GM10847 (cell line): ENCODE data around the gene MAP2K2.

ENCODE experiments used
- POLR2A ChIP-seq: IDR thresholded peaks from 2 replicates; pipeline ENCODE4 v1.6.1; 2011; ENCODE audit not compliant: insufficient read length; ENCODE audit errors: extremely low read depth

The MAP2K2 gene

DNA sequence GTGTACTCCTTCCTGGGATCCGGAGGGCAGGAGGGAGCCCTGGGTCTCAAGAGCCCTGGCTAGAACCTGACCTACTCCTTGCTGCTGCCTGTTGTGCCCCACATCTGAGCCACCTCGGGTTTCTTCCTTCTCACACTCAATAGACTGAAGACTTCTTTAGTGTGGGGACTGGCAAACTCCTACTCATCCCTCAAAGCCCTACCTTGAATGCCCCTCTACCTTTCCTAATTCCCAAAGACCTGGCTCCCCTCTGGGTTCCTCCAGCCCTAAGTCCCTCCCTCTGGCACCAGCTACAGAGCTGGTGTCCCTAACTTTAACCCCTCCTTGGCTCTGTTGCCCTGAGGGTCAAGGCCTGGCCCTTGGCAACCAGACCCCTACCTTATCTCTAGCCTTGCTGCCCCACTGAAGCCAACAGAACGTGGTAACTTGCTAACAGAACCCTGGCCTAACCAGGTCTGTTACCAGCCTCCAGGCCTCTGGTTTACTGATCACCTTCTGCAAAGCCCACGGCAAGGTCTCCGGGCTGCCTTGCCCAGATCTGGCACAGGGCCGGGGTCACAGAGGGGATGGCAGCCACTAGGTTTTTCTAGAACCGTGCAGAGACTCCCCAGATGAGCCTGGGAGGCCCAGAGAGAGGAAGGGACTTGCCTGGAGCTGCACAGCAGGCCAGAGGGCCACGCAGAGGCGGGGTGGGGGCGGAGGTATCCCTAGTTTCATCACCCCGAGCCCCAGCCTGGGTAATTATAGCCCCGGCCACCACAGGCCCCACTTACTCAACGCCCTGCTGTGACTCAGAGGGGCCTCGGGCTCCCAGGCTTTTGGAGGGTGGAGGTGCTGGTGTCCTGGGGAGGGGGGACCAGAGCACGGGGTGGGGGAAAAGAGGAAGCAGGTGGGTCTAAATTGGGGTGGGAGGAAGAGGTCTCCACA is 72.5 kb downstream of the MAP2K2 start:
- no peak for TF ChIP-seq POLR2A

DNA sequence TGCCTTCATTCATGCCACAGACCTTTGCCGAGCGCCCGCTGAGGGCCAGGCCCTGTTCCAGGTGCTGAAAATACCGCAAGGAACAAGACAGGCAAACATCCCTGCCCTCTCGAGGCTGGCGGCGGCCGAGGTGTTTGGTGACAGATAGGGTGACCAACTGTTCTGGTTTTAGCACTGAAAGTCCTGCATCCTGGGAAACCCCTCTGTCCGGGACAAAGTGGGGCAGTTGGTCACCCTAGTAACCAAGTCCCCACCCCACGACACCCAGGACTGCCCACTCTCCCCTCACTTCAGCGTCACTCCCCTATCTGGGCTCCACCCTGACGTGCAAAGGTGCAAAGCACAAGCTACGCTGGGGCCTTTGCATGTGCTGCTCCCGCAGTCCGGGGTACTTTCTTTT is 74.5 kb downstream of the MAP2K2 start:
- no peak for TF ChIP-seq POLR2A

DNA sequence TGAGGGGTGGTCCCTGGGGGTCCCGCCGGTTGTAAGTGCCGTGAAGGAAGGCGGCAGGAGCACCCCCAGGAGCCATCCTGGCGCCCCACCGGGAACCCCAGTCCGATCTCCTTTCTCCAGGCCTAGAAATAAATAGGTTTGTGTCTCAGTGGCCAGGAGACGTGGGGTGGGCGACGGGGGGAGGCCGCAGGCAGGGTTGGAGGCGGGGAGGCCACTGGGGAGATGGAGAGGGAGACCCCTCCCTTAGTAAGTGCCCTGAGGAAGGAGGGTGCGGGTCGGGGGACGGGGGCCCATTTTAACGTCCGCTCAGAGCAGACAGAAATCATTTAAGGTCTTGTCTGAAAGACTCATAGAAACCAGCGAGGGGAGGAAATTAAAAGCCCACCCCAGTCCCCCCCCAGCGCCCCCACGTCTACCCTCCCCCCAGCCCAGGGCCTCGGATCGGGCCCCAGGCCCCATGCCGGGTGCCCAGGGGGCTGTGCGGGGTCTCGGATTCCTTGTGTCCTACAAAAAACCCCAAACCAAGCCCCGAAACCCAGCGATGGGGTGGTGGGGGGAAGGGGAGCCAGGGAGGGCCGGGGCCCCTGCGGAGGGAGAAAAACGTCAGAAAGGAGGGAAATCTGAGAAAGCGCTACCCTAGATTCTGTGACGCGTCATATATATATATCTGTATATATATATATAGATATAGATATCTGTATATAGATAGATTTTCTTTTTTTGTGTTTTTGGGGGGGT is 76.8 kb downstream of the MAP2K2 start:
- no peak for TF ChIP-seq POLR2A

DNA sequence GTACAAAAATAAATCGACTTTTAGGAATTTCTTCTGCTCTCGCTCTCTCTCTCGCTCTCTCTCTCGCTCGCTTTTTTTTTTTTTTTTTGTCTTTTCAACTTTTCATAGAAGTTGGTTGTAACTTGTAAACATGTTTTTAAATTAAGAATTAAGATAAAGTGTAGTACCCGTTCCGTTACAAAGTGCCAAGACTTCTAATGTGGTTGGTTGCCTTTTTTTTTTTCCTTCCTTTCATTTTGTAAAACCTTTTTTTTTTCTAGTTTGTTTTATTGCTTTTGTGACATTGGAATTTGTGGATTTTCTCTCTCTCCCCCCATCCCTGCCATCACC is 77.6 kb downstream of the MAP2K2 start:
- no peak for TF ChIP-seq POLR2A

DNA sequence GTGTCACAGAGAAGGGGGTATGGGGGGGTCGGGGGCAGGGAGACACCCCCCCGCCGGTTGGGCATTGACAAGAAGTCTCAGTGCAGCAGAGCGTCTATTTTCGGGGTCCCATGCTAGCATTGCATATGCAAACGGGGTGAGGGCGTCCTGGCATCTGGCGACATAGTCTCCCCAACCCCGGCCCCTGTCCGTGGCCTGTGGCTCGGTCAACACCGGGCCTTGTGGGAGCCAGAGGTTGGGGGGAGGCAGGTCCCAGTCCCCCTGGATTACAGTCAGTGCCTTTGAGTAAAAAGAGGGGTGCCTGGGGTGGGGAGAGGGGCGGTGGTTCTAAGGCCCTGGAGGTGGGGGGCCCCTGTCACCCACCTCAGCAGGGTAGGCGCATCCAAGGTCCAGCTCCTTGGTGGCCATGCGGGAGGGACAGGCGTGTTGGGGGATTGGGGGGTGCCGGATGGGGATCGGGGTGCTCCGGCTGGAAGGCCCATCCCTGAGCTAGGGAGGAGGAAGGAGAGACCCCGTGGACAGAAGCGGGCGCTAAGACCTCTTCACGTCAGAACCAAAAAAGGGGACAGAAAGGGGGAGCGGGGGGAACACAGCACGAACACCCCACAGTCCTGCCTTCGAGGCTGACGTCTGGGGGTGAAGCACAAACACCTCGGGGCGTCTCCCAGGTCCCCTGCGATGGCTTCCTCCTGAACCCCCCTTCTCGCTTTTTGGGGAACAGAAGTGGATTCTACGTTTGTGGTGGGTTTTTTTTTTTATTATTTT is 78.1 kb downstream of the MAP2K2 start:
- no peak for TF ChIP-seq POLR2A

DNA sequence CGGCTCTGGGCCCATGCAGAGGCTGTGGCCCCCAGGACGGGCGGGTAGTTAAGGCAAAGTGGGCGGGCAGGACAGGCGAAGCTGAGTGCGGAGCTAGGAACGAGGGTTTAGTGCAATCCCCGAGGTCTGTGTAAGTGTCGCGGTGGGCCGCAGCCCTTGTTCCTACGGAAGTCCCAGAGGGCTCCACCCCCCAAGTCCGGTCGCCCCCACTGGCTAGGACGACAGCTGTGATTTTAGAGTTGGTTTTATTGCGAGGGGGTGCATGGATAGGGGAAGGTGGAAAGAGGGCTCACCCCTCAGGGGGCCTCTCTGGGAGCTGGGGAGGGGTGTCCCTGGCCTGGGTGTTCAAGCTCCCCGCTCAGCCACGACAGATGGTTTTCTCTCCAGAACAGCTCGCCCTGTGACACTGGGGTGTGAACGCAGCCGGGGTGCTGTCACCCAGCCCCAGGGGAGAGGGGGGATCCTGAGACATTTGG is 78.9 kb downstream of the MAP2K2 start:
- TF ChIP-seq POLR2A: no peak

DNA sequence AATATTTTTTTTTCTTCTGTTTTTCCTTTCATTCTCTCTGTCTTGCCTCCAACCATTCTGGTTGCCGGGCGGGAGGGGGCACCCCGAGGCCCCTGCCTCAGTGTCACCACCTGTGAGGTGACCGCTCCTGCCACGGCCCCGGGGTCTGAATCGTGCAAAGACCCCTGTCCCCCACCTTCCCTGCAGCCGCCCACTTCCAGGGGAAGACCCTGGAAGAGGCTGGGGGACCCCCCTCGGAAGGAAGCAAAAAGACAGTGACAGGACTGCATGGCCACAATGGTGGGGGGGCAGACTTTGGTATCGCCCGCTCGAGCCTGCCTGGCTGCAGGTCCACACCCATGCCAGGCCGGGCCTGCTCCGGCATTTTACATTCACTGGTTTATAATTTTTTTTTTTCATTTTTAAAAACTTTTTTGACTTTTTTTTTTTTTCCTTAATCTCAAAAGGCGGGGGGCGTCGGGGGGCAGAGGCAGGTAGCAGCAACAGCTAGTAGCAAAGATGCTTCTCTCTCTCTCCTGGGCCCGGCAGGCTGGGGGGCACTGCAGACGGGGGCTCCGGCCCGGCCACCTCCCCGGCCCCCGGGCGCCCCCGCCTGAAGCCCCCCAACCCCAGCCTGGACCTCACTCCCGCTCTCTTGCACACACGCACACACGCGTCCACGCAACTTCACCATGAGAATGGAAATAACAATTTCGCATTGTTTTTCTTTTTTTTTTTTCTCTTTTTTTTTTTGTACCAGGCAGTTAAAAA is 79.8 kb downstream of the MAP2K2 start:
- TF ChIP-seq POLR2A: no peak

DNA sequence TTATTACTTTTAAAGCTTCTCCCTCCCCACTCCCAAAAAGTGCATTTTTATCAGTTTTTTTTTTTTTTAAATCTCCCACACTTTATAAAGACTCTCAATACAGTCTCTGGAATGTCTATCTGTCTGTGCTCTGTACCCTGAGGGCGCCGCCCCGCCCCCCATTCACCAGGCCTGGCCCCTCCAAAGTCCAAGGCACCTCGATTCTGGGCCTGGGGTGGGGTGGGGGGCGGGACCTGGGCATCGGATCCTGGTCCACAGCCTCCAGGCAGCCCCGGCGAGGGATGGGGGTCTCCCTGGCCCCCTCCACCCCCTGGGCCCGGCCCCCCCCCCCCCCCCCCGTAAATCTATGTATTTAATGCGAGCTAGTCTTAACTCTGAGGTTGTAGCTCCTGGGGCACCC is 80.5 kb downstream of the MAP2K2 start:
- no peak for TF ChIP-seq POLR2A

DNA sequence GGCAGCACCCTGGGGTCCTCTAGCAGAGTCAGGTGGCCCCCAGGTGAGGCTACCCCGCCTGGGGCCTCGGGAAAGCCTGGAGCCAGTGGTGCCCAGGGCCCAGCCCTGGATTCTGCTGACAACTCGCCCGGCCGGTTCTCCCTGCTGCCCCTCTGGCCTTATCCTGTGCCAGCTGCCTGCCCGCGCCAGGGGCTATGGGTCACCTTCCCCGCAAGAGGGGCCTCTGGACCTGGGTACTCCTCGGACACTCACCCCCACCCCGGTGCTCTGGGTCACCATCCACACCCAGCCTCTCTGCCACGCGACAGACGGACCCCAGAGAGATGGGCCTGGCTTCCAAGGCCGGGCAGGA is 81.2 kb downstream of the MAP2K2 start:
- TF ChIP-seq POLR2A: no peak

DNA sequence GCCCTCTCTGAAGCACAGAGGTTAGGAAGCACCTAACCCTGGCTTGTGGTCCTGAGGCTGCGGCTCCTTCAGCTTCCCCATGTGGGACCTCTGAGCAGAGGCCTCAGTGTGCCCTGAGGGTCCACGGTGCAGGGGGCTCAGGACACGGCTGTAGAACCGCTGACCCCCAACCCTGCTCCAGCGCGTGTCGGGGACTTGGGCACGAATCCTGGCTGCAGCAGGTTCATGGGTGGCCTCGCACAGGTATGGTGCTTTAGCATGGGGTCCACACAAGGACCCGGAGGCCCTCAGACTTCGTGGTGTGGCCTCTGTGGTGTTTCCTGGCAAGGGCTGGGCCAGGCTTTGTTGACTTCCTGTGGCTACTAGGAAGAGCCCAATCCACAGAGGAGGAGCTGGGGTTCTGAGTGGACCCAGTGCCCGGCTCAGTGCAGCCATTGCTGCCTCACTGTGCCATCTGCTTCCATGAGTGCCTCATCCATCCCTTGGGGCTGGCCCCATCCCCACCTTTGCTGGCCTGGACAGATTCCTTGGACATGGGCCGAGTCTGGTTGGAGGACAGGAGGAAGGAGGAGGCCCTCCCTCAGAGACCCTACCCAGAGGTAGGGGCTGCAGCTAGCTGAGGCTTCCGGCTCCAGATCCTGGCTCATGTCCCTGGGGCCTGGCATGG is 81.7 kb downstream of the MAP2K2 start:
- TF ChIP-seq POLR2A: no peak
